Lung microvascular endothelial cell (primary cell): ENCODE results near the gene TRIM41. TPM values are rescaled to one million over a fixed set of nuclear protein-coding genes. Genes with fewer than 3 reads are reported as not detected.
A peak's percentile ranks its signal among the peaks of the same experiment; 100 is the strongest.

Source experiments
- DNase-seq, 2 donors: peaks; one replicate each; pipeline versions ENCODE4 v3.0.0 to v3.0.0-alpha.2; 2010; ENCODE audit warnings: low read depth in 2 of 2
- total RNA-seq: library from RNA; depleted of rRNA; stranded (reverse); fragments of >200 nt; gene quantifications from 2 replicates; pipeline ENCODE4 v1.2.1, GENCODE V29; 2014

Gene TRIM41
- total RNA-seq, 1 donor from 2014 or later: 10.3 TPM

GRCh38 chr5:181231432-181231831 is 8.4 kb downstream of the TRIM41 start:
- no peak for DNase-seq

DNA sequence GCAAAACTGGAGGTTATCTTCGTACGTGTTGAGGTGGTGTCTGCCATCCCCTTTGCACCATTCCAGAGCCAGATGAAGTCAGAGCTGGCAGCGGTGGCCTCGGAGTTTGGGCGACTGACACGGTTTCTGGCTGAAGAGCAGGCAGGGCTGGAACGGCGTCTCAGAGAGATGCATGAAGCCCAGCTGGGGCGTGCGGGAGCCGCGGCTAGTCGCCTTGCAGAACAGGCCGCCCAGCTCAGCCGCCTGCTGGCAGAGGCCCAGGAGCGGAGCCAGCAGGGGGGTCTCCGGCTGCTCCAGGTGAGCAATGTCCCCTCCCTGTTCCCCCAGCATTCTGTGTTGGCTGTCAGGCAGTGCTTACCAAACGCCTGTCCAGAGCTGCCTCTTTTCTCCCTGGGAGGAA is 9.5 kb downstream of the TRIM41 start:
- no peak for DNase-seq

GRCh38 chr5:181233088-181233800 is 10.2 kb downstream of the TRIM41 start:
- DNase-seq: no peak

GRCh38 chr5:181233801-181234454 is 10.8 kb downstream of the TRIM41 start:
- no peak for DNase-seq

- no peak for DNase-seq
These were observed 11.6 kb downstream of the TRIM41 start for GRCh38 chr5:181234455-181235306.

- DNase-seq: no peak
These were observed 12.2 kb downstream of the TRIM41 start for GRCh38 chr5:181235323-181235688.

DNA sequence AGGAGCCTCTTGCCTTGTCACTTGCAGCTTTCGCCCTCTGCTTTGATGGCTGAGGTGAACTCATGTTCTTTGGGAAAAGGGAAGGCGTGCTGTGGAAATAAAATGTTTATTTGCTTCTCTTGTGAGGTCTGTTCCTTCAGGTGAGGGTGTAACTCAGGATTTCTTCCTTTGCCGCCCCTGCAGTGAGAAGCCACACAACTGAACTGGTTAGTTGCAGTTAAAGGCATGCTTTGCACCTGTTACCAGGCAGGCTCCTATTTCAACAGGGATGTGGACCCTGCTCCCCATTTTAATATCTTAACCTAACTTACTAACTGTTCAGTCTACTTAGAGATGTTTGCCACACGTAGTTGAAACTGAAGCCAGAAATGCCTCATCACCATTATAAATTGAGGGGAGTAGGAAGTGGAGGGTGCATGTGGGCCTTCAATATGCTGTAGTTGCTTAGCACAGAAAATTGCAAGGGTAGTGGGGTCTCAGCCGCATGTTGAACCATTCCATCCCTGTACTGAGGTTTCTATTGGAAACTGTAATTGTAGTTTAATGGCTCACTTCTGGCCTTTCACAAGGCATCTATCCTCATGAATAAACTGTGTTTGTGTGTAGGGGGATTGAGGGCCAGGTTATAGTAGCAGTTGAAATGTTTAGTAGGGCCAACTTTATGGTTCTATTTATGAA is 12.7 kb downstream of the TRIM41 start:
- no peak for DNase-seq

DNA sequence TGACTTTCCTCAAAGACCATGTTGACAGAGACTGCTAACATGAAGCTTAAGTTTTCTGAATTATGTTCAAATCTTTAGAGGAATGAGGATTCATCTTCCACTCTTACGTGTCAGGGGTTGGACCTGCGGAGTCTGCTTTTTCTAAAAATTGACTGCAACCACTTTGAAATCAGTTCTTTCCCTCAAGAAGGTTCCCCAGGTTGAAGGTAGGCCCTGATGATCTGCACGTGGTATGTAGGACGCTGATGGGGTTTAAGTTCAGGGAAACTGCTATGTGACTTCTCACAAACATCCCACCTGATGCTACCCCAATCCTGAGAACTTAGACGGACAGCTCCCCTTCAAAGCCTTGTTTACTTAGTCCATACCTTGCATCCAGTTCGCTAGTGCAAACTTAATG is 13.4 kb downstream of the TRIM41 start:
- no peak for DNase-seq

DNA sequence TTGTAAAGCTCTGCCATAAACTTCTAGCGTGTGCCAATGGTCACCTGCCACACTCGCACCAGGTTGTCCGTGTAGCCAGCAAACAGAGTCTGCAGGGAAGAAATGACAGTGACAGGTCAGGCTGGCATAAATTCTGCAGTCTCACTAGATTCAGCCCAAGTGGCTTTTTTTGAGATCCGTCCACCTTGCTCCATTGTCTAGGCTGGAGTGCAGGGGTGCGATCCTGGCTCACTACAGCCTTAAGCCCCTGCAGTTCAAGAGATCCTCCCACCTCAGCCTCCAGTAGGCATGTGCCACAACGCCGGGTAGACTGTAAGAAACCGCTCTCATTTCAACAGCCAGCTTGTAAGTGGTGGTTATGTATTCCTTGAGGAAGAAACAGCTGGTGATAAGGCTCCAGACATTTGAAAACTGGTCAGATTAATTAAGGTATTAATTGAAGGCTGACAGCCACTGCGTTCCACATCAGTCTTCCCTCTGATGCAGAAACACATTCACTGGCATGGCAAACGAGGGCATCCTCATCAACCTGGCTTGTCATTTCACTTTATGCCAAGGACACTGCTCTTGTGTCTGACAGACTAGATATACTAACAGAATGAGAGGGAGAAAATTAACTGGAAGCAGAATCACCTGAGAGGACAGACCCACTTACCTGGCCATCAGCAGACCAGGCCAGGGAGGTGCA is 14.0 kb downstream of the TRIM41 start:
- no peak for DNase-seq

- DNase-seq: no peak
These were observed 14.8 kb downstream of the TRIM41 start for GRCh38 chr5:181237729-181238385.

DNA sequence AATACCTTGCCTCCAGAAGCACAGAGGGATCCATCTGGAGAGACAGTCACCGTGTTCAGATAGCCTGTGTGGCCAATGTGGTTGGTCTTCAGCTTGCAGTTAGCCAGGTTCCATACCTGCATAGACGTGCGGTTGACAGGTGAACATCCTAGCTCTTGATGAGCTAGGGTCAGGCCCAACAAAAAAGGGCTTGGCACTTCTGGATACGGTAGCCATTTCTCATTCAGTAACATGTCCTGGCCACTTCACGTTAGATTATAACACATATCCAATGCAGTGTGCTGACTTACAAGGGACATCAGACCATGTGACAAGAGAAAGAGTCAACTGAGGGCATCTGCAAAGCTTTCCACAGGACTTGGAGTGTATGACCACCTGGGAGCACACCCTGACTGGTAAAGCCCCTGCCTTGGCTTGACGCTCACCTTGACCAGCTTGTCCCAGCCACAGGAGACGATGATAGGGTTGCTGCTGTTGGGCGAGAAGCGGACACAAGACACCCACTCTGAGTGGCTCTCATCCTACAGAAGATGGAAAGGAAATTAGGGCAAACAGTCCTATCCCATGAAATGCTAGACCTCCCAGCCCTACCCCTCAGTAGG is 16.1 kb downstream of the TRIM41 start:
- DNase-seq: no peak

DNA sequence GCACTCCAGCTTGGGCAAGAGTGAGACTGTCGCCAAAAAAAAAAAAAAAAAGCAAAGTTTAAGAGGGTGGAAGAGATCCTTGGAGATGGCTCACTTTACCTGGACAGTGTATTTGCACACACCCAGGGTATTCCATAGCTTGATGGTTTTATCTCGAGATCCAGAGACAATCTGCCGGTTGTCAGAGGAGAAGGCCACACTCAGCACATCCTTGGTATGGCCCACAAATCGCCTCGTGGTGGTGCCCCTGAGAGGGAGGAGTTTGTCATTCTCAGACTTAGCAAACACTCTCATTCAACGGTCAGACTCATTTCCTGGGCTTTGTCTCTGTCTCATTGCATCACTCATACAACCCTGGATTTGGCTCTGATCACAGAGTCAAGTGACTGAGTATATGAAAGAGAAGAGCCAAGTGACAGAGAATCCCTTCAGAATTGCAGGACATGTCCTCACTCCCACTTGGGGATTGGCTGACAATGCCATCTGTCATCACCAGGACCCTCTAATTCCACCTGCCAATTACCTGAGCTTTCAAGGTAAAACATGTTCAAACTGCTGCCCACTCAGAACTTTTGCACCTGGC is 18.4 kb downstream of the TRIM41 start:
- peak; percentile 68 to 94 for DNase-seq

DNA sequence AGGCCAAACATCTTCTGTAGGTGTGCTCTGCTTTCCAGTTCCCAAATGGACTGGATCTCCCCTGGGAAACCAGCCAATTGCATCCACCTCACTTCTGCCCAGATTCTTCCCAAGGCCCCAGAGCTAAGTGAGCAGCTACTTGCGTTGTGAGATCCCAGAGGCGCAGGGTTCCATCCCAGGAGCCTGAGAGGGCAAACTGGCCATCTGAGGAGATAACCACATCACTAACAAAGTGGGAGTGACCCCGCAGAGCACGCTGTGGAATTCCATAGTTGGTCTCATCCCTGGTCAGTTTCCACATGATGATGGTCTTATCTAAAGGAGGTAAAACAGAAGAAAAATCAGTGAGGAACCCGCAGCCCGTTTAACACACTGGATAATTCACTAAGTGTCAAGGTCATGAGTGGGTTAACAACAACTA is 19.0 kb downstream of the TRIM41 start:
- peak in 1 of 2 donors; percentile 20 for DNase-seq

DNA sequence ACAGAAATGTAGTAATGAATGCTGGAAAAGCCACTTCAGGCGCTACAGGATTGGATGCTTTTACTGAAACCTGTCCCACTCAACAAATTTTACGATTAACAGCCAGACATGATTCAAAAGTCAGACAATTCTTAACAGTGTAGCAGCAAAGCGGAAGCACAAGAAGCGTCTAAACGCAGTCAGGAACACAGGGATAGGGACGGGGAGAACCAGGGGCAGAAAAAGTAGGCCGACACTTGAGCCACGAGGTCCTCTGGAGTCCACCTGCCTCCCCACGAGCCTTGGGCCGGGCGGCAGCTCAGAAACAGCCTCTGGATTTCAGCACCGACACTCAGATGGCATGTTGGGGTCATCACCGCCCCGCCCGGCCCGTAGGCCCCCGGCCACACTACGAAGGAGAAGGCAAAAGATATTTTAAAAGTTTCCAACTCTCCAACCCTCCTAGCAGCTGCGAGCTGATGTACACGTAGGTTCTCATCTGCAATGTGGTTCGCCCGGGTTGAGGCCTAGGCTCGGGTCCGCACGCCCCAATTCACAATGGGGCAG is 20.0 kb downstream of the TRIM41 start:
- DNase-seq: peak; percentile 47 to 54

- DNase-seq: peak; percentile 91 to 92
These were observed 20.7 kb downstream of the TRIM41 start, which contains the start of gene RACK1 for GRCh38 chr5:181243564-181244343. Gene RACK1 (minus strand): TSS chr5:181243906. CDS start chr5:181243800, 106 bp downstream.

DNA sequence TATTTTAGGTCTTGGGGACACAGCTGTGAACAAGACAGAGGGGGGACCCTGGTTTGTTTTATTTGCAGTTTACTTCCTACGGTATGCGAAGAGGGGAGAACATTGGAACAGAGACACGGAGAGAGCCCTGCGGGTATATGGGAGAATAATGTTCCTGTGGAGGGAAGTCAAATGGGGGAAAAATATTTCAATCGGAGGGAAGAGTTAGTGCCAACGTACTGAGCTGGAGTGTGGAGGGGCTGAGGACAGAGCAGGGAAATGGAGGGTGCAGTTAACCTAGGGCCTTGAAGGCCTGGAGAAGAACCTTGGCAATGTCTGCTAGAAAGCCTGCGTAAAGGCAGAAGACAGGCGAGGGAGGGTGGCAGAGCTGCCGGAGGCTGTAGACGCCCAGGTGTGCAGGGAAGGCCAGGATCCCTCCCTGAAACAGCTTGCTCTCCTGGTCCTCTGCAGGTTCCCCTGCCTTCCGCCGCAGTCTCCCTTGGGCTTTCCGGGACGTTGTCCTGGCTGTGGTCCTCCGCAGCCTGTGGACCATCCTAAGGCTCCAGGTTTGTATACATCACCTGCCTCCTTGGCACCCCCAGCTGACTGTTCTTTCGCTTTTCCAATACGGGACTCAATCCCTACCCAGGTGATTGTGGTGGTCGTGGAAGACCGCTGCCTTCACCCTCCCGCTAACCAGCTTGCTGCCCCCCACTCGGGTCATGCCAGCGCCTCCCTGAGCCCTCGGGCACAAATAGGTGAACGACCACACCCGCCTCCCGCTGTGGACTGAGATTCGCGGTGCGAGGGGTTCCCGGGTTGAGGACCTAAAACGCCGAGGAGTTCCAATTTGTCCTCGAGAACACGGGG is 22.6 kb downstream of the TRIM41 start:
- no peak for DNase-seq

GRCh38 chr5:181246276-181247049 is 23.4 kb downstream of the TRIM41 start:
- DNase-seq: peak; percentile 83
